Tibial nerve (tissue), 4 donors: Measurements from ENCODE around the gene INPP4B. TPM values are rescaled to one million over a fixed set of nuclear protein-coding genes. Genes with fewer than 3 reads are reported as not detected.

ENCODE experiments used
- DNase-seq, 2 donors: peaks; one replicate each; pipeline ENCODE4 v3.0.0-alpha.2; 2019; ENCODE audit warnings: low spot score in 2 of 2
- H3K27ac ChIP-seq, 4 donors: fragments of 200-600 bp; sonication (generic) in 3 of 4; one replicate each; pipeline ENCODE4 v1.5.1; 2017 to 2019; ENCODE audit warnings: mild to moderate bottlenecking in 1 of 4
- H3K27me3 ChIP-seq, 2 donors: fragments of 200-600 bp; sonication (generic) in 1 of 2; one replicate each; pipeline versions ENCODE4 v1.5.1 to v1.6.0; 2017 to 2019
- H3K36me3 ChIP-seq, 3 donors: fragments of 200-600 bp; sonication (generic); one replicate each; pipeline ENCODE4 v1.5.1; 2018 to 2019
- H3K4me1 ChIP-seq, 4 donors: fragments of 200-600 bp; sonication (generic) in 3 of 4; one replicate each; pipeline ENCODE4 v1.5.1; 2017 to 2019
- H3K4me3 ChIP-seq, 4 donors: fragments of 200-600 bp; sonication (generic) in 3 of 4; one replicate each; pipeline ENCODE4 v1.5.1; 2017 to 2019; ENCODE audit warnings: mild to moderate bottlenecking in 1 of 4, moderate library complexity in 1 of 4
- H3K9me3 ChIP-seq, 4 donors: fragments of 200-600 bp; sonication (generic) in 3 of 4; one replicate each; pipeline ENCODE4 v1.5.1; 2017 to 2019
- CTCF ChIP-seq, 5 experiments: fragments of 200-600 bp in 3 of 5; fragments of 450-650 bp in 2 of 5; sonication (generic) in 3 of 5; IDR thresholded peaks; one replicate each; pipeline ENCODE4 v1.5.1; 2016 to 2019; ENCODE audit warnings: antibody characterized with exemption in 5 of 5, mild to moderate bottlenecking in 3 of 5, moderate library complexity in 2 of 5
- EP300 ChIP-seq, 2 donors: sonication (generic); formaldehyde crosslinking; IDR thresholded peaks; one replicate each; pipeline ENCODE4 v1.6.1; 2017; ENCODE audit warnings: antibody characterized with exemption in 2 of 2, mild to moderate bottlenecking in 1 of 2
- POLR2A ChIP-seq, 2 donors: fragments of 450-650 bp; IDR thresholded peaks; one replicate each; pipeline ENCODE4 v1.6.1; 2017; ENCODE audit warnings: antibody characterized with exemption in 2 of 2, mild to moderate bottlenecking in 2 of 2, moderate library complexity in 2 of 2
- WGBS, 2 donors: methylation state at CpG; one replicate each; pipeline ENCODE4 v1.1.5; 2018; 5-methylcytosine and 5-hydroxymethylcytosine counted together
- total RNA-seq, 4 donors: library from RNA; depleted of rRNA; stranded (reverse); fragments of >200 nt; gene quantifications; one replicate each; pipeline ENCODE4 v1.1.0, GENCODE V29; 2016

The INPP4B gene
- total RNA-seq, 4 donors from 2014 or later = 16.3 to 32.4 (median 24.8) TPM

- 92 to 96% methylated on average over 8 of the region's 8 CpGs for WGBS, 2 donors
- Histone ChIP-seq H3K4me3 (no peak overlapping the region), H3K4me1 (no peaks in the 10 kb centered on the region), H3K9me3 (peaks cover 0 to 3% (median 0%) of the 10 kb centered on the region in 4 donors), H3K36me3 (no peaks in the 10 kb centered on the region), H3K27me3 (no peaks in the 10 kb centered on the region), H3K27ac (no peak overlapping the region)
- TF ChIP-seq EP300 (IDR thresholded peaks at IDR 0.05) = no peak
- TF ChIP-seq POLR2A (IDR thresholded peaks at IDR 0.05) = no peak
- no peak for TF ChIP-seq CTCF (IDR thresholded peaks at IDR 0.05)
- DNase-seq = no peak
Measured at GRCh38 chr4:142386449-142386848, 459.7 kb downstream of the INPP4B start.

- Histone ChIP-seq H3K36me3 (no peaks in the 10 kb centered on the region), H3K9me3 (no peaks in the 10 kb centered on the region), H3K27ac (no peak overlapping the region), H3K4me3 (no peak overlapping the region), H3K27me3 (no peaks in the 10 kb centered on the region), H3K4me1 (peaks cover 0 to 14% (median 4%) of the 10 kb centered on the region in 4 donors)
- DNase-seq = no peak
- TF ChIP-seq POLR2A (IDR thresholded peaks at IDR 0.05) = no peak
- TF ChIP-seq EP300 (IDR thresholded peaks at IDR 0.05) = no peak
- TF ChIP-seq CTCF (IDR thresholded peaks at IDR 0.05) = no peak
- WGBS, 2 donors = 90 to 93% methylated on average over 4 of the region's 4 CpGs
Measured at GRCh38 chr4:142383800-142384470, 462.2 kb downstream of the INPP4B start.

GRCh38 chr4:142383354-142383753, 462.7 kb downstream of the INPP4B start:
- Histone ChIP-seq H3K9me3 (no peaks in the 10 kb centered on the region), H3K4me3 (no peak overlapping the region), H3K27ac (no peak overlapping the region), H3K27me3 (no peaks in the 10 kb centered on the region), H3K4me1 (peaks cover 0 to 20% (median 4%) of the 10 kb centered on the region in 4 donors), H3K36me3 (no peaks in the 10 kb centered on the region)
- no peak for DNase-seq
- no peak for TF ChIP-seq POLR2A (IDR thresholded peaks at IDR 0.05)
- no peak for TF ChIP-seq EP300 (IDR thresholded peaks at IDR 0.05)
- no peak for TF ChIP-seq CTCF (IDR thresholded peaks at IDR 0.05)

- Histone ChIP-seq H3K27ac (peak overlapping the region in 2 of 4 donors; percentile 0 to 2), H3K4me1 (peaks cover 0 to 21% (median 4%) of the 10 kb centered on the region in 4 donors), H3K36me3 (no peaks in the 10 kb centered on the region), H3K9me3 (no peaks in the 10 kb centered on the region), H3K4me3 (no peak overlapping the region), H3K27me3 (no peaks in the 10 kb centered on the region)
- TF ChIP-seq EP300 (IDR thresholded peaks at IDR 0.05) = no peak
- no peak for TF ChIP-seq CTCF (IDR thresholded peaks at IDR 0.05)
- no peak for TF ChIP-seq POLR2A (IDR thresholded peaks at IDR 0.05)
- DNase-seq = no peak
- 62 to 77% methylated on average over 5 of the region's 5 CpGs for WGBS, 2 donors
Measured at GRCh38 chr4:142380052-142380602, 466.0 kb downstream of the INPP4B start.

- 46 to 56% methylated on average over 4 of the region's 4 CpGs for WGBS, 2 donors
- no peak for TF ChIP-seq POLR2A (IDR thresholded peaks at IDR 0.05)
- TF ChIP-seq CTCF (IDR thresholded peaks at IDR 0.05) = no peak
- no peak for TF ChIP-seq EP300 (IDR thresholded peaks at IDR 0.05)
Measured at GRCh38 chr4:142379277-142380051, 466.6 kb downstream of the INPP4B start.

More at GRCh38 chr4:142379277-142380051, 466.6 kb downstream of the INPP4B start:
- Histone ChIP-seq H3K27me3 (no peaks in the 10 kb centered on the region), H3K4me1 (peaks cover 0 to 21% (median 4%) of the 10 kb centered on the region in 4 donors), H3K9me3 (no peaks in the 10 kb centered on the region), H3K36me3 (no peaks in the 10 kb centered on the region), H3K27ac (peak overlapping the region in 2 of 4 donors; percentile 0 to 2), H3K4me3 (no peak overlapping the region)
- DNase-seq = no peak
